KOPT-K1 (cell line): ENCODE data around the gene ISY1.
"Not testable (repeated sequence)": the region's sequence is repeated elsewhere in the genome, so short reads cannot be mapped to it uniquely, and the experiment has no call there.

Source experiments
- H3K27ac ChIP-seq: fragments of 200-600 bp; sonication (generic); 2 replicates; pipeline ENCODE4 v1.5.1; 2016; ENCODE audit warnings: antibody characterized with exemption, mild to moderate bottlenecking, low read depth, low read length; ENCODE audit not compliant: poor library complexity, severe bottlenecking
- H3K36me3 ChIP-seq: fragments of 200-600 bp; sonication (generic); 2 replicates; pipeline ENCODE4 v1.5.1; 2017; ENCODE audit warnings: antibody characterized with exemption, mild to moderate bottlenecking, low read length, moderate library complexity; ENCODE audit not compliant: insufficient read depth
- H3K9me3 ChIP-seq: fragments of 200-600 bp; sonication (generic); 2 replicates; pipeline ENCODE4 v1.5.1; 2017; ENCODE audit warnings: antibody characterized with exemption, low read length, mild to moderate bottlenecking; ENCODE audit not compliant: insufficient read depth, poor library complexity, severe bottlenecking

ISY1 gene

DNA sequence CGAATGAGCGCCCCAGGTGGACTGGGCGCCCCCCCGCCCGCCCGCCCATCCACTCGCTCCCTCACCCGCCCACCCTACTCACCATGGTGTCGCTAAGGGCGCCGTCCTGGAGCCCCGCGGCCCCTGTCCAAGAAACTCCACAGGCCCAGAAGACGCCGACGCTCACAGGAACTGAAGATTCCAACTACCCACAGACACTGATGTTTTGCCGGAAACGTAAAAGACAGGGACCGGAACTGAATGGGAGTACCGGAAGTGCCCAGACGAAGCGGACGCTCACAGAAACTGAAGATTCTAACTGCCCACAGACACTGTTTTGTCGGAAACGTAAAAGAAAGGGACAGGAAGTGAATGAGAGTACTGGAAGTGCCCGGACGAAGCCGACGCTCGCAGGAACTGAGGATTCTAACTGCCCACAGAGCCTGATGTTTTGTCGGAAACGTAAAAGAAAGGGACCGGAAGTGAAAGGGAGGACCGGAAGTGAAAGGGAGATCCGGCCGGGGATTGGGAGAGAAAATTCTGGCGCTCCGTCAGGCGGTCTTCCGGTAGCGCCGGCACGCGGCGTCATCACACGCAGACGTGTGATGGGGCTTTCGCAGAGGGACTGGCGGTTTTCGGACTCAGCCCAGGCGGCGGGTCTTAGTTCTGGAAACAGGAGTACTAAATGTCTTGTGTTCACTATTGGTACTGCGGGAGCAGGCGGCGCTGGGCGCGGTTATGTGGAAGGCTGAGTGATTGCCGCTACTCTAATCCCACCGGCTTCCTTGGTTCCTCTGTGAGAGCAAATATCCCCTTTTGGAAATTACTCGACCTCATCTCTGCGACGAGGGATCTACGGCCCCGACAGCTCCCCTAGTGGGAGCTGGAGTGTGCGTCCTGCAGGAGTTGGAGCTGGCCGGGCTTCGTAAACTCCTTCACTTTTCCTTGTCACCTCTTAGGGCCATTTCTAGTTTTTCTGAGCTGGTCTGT lies at the start of gene ISY1:
ISY1 (minus strand) TSS at position 173 of the 969 bp plus-strand sequence; CDS start at position 85, 88 bp downstream.
- Histone ChIP-seq H3K27ac (peak within 1 kb of the TSS; percentile 96), H3K36me3 (peaks cover 46% of the 10 kb centered on the region), H3K9me3 (no peaks in the 10 kb centered on the region)

- no peak overlapping the region for H3K27ac ChIP-seq
- no peaks in the 10 kb centered on the region for H3K9me3 ChIP-seq
- H3K36me3 ChIP-seq: no peaks in the 10 kb centered on the region
Measured at GRCh38 chr3:129207479-129207878, 46.6 kb upstream of the ISY1 start.

- Histone ChIP-seq H3K36me3 (no peaks in the 10 kb centered on the region), H3K27ac (no peak overlapping the region), H3K9me3 (no peaks in the 10 kb centered on the region)
Measured at GRCh38 chr3:129205109-129205832, 44.4 kb upstream of the ISY1 start.

DNA sequence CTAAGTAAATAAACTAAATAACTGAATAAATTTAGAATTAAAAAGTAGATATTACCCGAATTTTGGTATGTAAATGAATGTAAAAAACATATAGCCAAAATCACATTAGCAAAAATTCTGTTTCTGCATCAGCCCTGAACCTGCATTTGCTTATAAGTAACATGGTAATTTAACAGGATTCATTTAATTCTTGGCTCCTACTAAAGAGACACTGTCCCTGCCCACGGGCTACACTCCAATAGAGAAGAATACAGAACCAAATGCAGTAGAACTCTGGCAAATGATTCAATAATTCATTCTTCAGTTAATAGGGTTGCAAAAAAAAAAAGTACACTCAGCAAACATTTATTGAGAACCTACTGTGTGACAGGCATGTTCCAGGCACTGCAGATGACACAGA lies 43.6 kb upstream of the ISY1 start:
- Histone ChIP-seq H3K36me3 (no peaks in the 10 kb centered on the region), H3K9me3 (no peaks in the 10 kb centered on the region), H3K27ac (no peak overlapping the region)

- no peaks in the 10 kb centered on the region for H3K36me3 ChIP-seq
- H3K9me3 ChIP-seq: no peaks in the 10 kb centered on the region
- H3K27ac ChIP-seq: no peak overlapping the region
Measured at GRCh38 chr3:129199366-129199765, 38.5 kb upstream of the ISY1 start.

DNA sequence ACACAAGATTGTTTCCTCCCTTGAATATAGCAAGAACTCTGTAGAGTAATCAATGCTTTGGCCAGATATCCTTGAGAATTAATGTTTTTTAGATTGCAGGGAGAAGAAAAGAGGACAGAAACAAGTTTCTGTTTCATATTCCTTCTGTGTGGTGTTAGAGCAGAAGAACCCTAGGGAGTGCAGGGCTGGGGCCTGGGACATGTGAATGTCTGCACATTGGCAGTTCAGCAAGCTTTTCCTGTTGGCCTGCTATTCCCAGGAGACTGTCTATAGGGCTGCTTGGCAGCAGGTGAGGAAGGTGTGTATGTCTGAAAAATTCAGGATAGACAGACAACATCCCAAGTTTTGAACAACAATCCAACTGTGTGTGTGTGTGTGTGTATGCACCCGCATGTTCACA lies 36.5 kb upstream of the ISY1 start:
- H3K27ac ChIP-seq: no peak overlapping the region

DNA sequence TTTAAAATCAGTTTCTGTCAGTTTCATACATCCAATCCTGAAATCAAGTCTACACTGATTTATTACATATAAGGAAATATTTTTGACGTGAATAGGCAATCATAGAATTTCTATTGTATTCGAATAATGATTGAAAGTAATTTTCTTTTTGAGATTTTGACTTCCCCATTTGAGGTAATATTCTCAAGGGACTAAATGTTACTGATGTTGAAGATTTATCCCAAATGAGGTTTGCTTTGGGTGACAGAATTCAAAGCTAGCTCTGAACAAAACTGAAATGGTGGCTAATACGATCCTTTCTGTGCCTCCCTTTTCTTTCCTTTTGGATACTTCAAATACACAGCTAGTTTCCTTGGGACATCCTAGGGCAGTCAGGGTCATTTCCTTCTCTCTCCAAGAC lies 35.7 kb upstream of the ISY1 start:
- Histone ChIP-seq H3K9me3 (no peaks in the 10 kb centered on the region), H3K27ac (no peak overlapping the region), H3K36me3 (no peaks in the 10 kb centered on the region)

More for the DNA sequence above, 36.5 kb upstream of the ISY1 start:
- H3K9me3 ChIP-seq: no peaks in the 10 kb centered on the region
- no peaks in the 10 kb centered on the region for H3K36me3 ChIP-seq

DNA sequence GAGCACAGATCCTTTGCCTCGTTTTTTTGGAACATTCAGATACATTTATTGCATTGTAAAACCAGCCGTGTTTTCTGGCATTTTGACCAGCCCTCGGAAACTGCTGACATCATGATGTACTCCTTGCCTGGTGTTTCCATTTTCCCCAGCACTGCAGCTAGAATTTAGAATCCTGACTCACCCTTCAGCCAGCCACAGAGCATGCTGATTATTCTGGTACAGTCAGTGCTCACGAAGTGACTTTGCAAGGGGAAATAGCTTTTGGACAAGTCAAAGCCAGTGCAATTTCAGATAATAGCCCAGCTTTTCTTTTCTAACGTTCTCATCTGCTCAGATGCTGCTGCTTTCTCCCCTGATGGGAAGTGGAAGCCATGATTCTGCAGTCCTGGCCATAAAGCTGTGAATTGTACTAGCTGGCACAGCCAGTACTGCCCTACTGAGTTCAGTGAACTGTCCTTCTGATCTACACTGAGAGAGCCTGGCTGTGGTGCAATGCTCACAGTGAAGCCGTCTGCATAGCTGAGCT lies 34.9 kb upstream of the ISY1 start:
- H3K27ac ChIP-seq: no peak overlapping the region
- H3K9me3 ChIP-seq: no peaks in the 10 kb centered on the region
- no peaks in the 10 kb centered on the region for H3K36me3 ChIP-seq

GRCh38 chr3:129189793-129190192 lies 28.9 kb upstream of the ISY1 start:
- not testable (repeated sequence) for H3K36me3 ChIP-seq, H3K9me3 ChIP-seq, H3K27ac ChIP-seq

DNA sequence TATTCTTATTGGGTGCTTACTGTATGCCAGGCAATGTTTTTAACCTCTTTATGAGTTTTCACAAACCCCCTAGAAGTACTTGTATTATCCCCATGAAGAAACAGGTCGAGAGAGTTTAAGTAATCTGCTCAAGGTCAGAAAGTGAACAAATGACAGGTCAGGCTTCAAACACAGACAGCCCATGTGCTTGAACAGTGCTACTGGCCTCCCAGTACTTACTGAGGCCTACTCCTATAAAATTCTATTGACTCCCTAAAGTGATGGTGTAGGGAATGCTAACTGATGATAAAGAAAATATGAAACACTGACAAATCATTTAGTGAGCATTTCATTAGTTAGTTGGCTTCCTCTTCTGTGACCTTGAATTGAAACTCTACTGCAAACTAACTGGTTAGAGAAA lies 27.0 kb upstream of the ISY1 start:
- H3K9me3 ChIP-seq: no peaks in the 10 kb centered on the region
- no peaks in the 10 kb centered on the region for H3K36me3 ChIP-seq
- H3K27ac ChIP-seq: no peak overlapping the region

GRCh38 chr3:129185783-129186182 lies 24.9 kb upstream of the ISY1 start:
- H3K36me3 ChIP-seq: peaks cover 8% of the 10 kb centered on the region
- H3K27ac ChIP-seq: no peak overlapping the region
- H3K9me3 ChIP-seq: no peaks in the 10 kb centered on the region

DNA sequence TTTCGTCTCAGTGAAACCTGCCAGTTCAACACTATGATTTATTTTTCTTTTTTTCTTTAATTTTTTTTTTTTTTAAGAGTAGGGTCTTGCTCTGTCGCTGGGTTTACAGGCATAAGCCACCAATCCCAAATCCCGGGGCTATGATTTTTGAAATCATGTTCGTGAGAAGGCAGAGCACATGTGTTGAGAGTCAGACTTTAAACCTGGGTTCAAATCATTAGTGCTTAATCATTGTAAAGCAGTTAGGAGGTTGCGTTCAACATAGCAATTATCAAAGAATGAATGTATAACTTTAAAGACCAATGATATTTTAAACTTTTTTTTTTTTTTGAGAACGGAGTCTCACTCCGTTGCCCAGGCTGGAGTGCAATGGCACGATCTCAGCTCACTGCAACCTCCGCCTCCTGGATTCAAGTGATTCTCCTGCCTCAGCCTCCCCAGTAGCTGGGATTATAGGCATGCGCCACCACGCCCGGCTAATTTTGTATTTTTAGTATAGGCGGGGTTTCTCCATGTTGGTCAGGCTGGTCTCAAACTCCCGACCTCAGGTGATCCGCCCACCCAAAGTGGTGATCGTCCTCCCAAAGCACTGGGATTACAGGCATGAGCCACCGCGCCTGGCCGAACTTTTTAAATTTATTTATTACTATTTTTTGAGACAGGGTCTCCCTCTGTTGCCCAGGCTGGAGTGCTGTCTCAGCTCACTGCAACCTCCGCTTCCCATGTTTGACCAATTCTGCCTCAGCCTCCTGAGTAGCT lies 24.1 kb upstream of the ISY1 start:
- peaks cover 16% of the 10 kb centered on the region for H3K36me3 ChIP-seq
- H3K27ac ChIP-seq: peak overlapping the region; percentile 95
- H3K9me3 ChIP-seq: not testable (repeated sequence)

- Histone ChIP-seq H3K9me3 (no peaks in the 10 kb centered on the region), H3K36me3 (peaks cover 22% of the 10 kb centered on the region), H3K27ac (peak overlapping the region; percentile 95)
Measured at GRCh38 chr3:129184396-129184657, 23.5 kb upstream of the ISY1 start.

- peaks cover 27% of the 10 kb centered on the region for H3K36me3 ChIP-seq
- H3K27ac ChIP-seq: peak within 1 kb of the TSS; percentile 95
- no peaks in the 10 kb centered on the region for H3K9me3 ChIP-seq
Measured at GRCh38 chr3:129183569-129184395, 22.9 kb upstream of the ISY1 start, which contains the start of gene CNBP. TSS of gene CNBP (minus strand) at chr3:129183896. CDS start at chr3:129171757, 12,139 bp downstream.
